GM21367 (cell line): ENCODE measurements around the gene MTHFD1.

ENCODE experiments used
- ATAC-seq: cut with Tn5 transposase; IDR thresholded peaks from one replicate; pipeline ENCODE4 v1.9.1; 2021; ENCODE audit not compliant: unreplicated experiment

Gene MTHFD1

DNA sequence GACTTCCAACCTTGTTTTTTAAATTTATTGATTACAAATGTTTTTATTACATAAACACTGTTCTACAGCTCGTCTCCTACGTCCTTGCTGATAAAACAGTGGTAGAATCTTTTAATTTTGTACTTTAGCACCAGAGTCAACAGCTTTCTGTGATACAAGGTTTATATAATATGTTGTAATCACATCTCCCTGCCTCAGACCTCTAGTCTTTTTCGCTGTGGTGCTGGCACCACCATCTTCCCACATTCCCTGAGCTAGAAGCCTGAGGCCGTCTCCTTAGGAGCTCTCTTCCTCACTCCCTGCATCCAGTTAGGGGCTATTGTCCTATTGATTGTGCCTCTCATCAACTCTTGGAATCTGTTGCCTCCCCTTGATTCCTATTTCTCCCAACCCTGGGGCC is 17.1 kb downstream of the MTHFD1 start:
- no peak for ATAC-seq

DNA sequence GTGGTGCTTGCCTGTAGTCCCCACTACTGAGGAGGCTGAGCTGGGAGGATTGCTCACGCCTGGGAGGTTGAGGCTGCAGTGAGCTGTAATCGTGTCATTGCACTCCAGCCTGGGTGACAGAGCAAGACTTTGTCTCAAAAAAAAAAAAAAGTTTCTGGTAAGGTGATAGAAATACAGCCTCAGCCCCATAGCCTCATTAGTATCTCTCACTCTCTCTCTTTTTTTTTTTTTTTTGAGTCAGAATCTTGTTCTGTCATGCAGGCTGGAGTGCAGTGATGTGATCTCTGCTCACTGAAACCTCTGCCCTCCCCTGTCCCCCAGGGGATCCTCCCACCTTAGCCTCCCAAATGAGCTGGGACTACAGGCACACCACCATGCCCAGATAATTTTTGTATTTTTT is 19.2 kb downstream of the MTHFD1 start:
- no peak for ATAC-seq

DNA sequence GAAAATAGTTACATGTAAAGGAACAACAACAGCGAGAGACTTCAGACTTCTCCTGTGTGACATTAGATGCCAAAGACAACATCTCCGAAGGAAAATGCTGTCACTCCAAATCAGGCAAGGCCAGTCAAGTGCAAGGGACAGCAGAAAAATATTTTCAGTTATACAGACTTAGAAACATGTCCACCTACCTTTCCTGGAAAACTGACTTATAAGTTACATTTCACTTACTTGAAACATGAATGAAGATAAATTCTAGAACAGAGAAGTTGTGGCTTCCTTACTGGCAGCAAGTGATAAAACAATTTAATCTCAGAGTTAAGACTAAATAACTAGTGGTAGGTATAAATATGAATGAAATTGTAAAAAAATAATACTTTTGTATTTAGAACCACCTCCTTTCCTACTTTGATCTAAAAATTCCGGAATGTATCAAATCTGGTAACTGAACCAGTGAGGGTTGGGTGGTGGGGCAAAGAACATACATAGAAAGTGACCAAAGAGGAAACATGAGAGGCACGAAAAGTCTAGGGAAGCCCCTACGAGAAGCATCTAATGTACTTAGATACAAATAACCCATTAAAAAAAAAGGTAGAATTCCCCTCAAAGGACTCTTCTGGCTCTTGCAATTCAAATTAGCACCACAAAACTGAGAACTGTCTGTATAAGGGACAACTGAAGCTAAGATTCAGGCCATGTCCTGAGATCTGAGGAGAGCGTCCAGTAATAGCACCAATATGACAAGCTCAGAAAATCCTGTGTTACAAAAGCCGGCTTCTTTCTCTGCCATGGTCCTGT is 21.2 kb downstream of the MTHFD1 start:
- ATAC-seq = no peak

DNA sequence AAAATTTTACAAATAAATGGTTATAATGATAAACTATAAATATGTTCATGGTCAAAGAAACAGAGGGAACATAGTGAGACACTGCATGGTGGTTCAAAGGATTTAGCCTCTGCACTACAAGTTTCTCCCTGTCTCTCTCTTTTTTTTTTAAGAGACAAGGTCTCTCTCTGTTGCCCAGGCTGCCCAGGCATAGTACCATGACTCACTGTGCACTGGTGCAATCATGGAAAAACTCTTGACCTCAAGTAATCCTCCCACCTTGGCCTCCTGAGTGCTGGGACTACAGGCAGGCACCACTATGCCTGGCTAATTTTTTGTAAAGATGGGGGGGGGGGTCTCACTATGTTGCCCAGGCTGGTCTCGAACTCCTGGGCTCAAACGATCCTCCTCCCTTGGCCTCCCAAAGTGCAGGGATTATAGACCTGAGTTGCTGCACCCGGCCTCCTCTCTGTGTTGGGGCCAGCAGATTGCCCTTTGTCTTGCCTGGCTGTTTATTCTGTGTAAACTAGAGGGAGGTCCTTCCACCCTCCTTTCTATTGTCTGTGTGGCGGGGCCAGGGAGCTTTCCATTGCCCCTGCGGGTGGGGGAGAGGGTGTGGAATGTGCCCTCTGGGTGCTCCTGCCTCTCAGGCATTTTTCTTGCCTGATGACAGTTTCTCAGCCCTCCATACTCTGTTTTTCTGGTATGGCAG is 22.1 kb downstream of the MTHFD1 start:
- ATAC-seq = no peak

DNA sequence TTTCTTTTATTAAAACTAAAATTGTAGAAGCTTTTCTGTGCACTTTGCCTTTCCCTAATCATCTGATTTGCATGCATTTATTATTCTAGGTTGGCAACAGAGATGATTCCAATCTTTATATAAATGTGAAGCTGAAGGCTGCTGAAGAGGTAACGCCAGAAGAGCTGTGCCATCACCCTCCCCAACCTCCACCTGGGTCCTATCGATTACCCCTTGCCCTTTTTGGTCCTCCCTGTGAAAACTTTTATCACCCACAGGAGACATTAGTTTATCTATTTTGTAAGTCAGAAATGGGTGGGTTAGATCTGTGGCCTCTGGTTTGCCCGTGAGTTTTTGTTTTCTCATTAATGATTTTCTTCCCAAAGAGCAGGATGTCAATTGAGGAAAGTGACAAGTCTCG is 22.8 kb downstream of the MTHFD1 start:
- ATAC-seq = no peak

DNA sequence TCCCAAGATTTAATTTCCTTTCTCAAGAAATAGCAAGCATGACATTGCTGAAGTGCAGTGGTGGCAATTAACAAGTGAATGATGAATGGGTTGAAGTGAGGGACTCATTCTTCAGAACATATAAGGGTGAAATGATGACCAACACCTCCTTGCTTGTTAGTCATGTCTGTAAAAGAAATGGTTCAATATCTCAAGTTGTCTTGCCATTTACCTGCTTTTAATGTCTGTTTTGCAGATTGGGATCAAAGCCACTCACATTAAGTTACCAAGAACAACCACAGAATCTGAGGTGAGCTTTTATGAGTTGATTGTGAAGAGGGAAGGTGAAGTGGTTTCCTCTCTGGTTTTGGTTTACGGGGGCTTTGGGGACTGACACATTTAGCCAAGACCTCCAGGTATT is 24.1 kb downstream of the MTHFD1 start:
- no peak for ATAC-seq

DNA sequence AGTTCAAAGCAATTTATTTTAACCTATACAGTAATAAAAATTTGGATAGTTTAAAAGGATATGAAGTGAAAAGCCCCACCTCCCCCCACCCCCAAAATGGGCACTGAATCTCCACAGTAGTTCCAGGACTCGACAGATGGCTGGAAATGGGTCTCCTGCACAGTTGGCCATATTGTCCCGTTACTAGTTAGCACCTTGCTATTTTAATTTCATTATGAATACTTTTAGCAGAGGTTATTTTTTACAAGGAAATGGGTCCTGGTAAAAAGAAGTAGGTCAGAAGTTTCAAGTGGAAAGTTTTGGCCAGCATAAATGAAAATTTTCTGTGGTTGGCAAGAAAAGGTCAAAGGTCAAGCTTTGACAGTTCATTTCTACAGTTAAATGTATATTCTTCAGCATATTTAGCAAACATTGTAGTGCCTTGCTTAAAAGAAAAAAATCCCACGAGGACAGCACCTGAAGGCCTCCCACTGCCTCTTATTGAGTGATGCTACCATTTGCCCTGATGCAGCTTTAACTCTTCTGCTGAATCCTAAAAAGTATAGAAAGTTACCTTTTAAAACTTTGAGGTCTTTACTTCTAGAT is 28.3 kb downstream of the MTHFD1 start:
- no peak for ATAC-seq

DNA sequence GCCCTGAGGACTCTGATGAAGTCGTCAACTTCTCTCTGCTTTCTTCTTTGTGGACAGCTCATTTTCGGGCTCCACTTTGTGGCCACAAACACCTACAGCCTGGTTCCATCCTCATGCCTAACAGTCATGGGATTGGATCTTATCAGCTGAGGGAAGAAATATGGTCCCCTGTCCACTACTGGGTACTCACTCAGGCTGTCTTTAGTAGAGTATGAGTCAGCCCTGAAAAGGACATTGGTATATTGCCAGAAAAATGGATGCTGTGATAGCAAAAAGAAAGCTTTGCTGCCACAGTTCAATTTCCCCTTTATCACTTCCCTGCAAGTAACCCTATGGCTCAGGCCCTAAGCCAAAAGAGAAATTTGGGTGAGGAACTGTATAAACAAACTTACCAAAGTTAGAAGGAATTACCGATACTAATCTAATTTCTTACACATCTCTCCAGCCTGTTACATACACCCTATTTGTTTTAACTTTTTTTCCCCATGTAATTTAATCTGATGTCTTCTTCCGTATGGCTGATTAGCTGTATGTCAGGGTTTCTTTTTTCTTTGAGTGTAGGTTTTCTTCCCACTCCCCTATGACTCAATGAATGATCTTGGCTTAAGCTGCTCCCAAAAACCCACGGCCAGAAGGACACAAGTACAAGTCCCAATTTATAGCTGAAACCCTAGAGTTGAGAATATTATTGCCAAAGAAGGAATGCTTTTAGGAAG is 29.1 kb downstream of the MTHFD1 start:
- no peak for ATAC-seq

DNA sequence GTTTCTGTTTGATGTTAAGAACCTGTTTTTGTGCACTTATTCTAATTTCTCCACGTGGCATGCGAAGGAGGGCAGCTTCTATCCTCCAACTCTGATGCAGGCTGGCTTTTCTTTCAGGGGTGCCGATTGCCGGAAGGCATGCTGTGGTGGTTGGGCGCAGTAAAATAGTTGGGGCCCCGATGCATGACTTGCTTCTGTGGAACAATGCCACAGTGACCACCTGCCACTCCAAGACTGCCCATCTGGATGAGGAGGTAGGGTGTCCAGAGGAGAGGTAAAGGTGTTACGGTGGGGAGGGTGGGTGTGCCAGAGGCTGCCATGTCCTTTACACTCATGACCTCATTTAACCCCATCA is 29.6 kb downstream of the MTHFD1 start:
- ATAC-seq = no peak

DNA sequence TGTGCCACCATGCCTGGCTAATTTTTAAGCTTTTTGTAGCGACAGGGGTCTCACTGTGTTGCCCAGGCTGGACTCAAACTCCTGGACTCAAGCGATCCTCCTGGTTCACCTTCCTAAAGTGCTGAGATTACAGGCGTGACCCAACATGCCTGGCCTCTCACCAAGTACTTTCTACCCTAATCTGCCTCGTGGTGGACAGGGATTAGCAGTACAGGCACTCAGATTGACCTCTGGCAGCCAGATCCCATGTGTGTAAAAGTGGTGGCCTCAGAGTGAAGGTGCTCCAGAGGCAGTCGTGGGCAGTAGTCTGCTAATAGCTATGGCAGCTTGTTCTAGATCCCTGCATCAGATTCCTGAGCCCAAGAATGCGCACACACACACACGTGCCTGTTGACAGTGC is 30.9 kb downstream of the MTHFD1 start:
- ATAC-seq = no peak

DNA sequence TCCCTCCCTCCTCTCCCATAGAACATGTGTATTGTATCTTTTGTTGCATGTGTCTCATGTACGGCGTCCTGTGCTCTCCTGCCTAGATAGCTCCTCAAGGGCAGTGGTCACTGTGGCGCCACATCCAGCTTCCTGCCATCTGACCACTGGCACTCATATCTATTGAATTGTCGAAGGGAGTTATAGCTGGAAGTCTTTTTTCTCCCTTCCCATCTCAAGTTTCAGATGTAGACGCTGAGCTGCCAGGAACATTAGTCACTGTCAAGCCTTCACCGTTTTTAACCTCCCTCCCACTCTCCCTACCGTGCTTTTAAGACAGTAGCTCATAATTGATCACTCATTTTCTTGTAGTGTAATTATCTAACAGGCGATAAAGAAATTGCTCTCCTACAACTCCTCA is 33.0 kb downstream of the MTHFD1 start:
- no peak for ATAC-seq

DNA sequence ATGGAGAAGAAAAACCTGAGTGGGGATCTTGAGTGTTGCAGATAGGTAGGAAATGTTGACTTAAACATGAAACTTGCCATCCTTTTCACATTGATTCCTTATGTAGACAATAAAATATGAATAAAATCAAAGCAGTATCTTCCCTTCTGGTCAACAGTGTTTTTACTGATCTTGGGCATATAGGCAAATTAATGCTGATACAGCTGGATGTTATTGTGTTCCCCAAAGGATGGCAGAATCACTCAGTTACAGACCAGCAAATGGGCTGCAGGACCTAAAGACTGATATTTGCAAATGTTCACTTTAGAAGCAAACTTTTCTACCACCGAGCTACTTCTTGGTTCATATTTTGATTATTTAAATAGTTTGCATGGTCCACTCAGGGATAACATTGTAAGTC is 33.9 kb downstream of the MTHFD1 start:
- ATAC-seq = no peak

DNA sequence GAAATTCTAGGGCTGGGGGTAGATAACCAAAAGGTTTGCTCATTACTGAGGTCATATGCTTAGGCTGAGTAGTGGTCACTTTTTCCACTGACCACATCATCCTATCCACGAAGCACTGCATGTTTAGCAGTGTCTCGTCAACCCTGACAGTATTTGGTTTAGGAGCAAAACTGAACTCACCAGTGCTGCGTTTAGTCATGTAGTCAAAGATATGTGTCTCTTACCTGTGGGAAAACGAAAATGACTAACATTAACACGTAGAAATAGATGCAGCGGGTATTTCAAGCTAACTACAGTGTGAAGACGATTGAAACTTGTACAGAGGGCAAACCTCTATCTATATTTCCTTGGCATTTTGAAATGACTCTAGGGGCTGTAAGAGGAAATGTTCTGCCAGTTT is 34.6 kb downstream of the MTHFD1 start:
- no peak for ATAC-seq

DNA sequence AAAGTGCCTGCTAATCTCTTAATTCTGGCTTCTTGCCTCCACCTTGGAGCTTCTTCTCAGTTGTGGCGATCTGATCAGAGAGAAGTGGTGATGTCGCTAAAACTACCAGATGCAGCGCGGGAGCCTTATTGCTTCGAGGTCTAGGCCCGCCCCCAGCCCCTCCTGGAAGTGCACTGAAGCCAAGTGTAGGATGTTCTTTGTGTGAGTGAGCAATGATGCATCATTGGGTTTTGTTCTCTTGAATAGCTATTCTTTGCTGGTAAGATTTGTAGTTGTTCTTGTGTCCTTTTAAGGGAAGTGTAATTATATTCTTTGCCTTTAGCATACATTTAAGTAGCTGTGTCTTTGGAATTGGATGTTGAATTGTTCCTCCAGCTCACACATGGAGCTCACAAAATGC is 35.8 kb downstream of the MTHFD1 start:
- ATAC-seq = no peak

DNA sequence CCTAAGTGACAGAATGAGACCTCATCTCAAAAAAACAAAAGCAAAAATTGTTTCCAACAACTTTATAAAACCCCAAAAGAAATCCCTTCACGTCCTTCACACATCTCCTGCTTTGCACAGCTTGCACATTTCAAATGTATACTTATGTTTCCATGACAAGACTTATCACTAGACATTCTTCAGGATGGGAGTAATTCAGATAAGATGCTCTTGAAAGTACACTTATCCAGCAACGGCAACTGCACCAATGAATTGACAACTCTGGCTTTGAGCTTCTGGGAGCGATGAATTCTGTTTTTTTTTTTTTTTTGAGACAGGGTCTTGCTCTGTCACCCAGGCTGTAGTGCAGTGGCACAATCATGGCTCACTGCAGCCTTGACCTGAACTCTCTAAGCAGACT is 46.4 kb downstream of the MTHFD1 start:
- ATAC-seq = no peak

DNA sequence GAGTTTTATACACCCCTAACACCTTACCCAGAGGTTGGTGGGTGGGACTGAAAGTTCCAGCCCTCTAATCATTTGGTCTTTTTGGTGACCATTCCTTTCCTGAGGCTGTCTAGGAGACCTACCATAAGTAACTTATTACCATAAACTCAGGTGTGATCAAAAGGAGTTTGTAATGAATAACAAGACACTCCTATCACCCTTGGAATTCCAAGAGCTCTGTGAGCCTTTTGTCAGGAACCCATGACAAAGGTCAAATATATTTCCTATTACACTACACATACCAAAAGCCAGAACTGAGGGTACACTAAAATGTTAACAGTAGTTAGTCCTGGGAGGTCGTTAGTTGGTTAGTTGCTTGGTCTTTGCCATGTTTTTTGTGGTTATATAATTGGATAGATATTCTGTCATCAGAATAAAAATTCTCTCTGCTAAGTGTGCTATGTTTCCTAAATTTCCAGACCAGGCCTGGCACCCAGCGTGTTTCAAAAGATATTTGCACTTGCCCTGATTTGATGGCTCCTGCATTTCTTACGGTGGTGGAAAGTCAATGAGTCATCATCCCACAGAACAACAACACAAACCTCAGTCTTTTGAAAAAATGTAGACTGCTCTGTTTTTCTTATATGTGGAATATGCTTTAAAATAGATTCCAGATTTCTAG is 50.2 kb downstream of the MTHFD1 start:
- no peak for ATAC-seq

DNA sequence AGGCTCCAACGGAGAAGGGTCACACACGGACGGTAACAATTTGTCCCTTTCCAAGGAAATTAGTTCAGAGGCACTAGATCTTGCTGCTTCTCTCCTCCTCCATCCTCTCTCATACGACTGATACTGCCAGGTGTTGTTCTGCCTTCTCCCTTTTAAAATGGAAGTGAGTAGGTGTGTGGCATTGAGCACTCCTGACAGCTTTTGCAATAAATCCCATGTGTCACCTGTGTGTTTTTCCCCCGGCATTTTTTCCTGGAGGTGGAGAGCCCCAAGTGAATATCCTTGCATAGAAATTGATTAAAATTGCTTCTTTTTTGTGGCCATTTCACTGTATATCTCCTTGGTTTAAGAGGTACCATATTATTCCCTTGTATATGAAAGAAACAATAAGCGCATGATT is 51.0 kb downstream of the MTHFD1 start:
- ATAC-seq = no peak

DNA sequence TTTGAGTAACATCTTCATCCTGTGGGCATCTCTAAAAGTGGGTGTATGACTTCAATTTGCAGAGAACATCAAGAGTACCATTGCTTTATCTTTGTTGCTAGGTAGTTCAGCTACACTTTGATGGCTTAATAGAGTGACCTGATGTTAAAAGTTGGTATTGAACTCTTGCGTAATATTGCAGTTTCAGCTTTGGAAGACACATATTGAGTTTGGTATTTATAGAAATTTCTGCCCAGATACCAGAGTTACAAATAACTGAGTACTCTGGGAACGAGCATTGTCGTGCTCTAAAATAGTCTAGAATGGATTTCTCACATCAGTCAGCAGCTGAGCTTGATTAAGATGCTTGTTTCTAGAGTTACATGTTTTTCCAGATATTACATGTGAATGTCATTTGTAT is 52.3 kb downstream of the MTHFD1 start:
- ATAC-seq = no peak

DNA sequence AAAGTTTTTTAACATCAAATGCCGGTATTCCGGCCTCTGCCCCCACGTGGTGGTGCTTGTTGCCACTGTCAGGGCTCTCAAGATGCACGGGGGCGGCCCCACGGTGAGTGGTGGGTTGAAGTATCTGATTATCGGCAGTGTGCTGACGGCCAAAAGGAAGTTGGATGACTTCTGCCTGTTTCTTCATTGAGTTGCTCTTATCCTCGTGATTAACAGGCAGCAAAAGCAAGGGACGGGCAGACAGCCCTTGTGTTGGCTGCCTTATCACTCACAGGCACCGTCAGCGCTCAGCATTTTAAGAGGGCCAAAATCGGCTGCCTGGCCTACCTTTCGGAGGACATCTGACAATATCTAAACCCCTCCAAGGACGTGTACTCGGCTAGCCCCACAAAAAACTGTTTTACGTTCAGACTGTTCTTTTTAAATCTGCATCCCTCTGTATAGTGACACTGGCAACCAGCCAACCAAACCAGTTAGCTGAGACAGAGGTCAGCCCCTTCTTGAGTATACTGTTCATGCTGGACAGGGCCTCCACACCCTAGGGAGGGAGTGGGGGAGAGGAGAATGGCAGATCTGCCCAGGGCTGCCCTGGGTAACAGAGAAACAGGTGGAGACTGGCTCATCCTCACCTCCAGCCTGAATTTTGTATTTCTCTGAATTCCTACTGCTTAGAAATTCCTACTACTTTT is 54.3 kb downstream of the MTHFD1 start:
- no peak for ATAC-seq

DNA sequence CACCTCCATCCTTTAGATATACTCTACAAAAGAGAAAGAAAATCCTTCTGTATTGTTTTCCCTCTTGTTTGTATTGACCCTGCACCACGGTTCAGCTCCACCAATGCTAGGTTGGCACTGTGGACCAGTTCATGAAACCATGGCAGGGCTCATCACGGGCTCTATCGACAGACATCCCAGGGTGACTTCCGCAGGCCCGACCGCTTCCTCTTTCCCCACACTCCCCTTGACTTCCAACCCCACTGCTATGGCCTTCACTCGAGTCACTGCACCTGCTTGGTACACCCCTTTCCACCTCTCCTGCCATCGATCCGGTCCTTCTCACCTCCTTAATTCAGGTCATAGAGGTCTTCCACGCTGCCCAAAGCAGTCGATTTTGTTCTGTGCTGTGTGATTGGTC is 56.0 kb downstream of the MTHFD1 start:
- ATAC-seq = no peak
